Natural killer cell (primary cell): ENCODE data around the gene CRB2. TPM values are rescaled to one million over a fixed set of nuclear protein-coding genes. Genes with fewer than 3 reads are reported as not detected.

ENCODE experiments used
- ATAC-seq, 3 donors: fragments of 150-1000 bp in 2 of 3; fragments of 200-7000 bp in 1 of 3; cut with Tn5 transposase; 1 replicate in 1 of 3; 2 replicates in 2 of 3; pipeline ENCODE4 v1.10.0; 2021; ENCODE audit warnings: mild to moderate bottlenecking in 2 of 3, moderate library complexity in 2 of 3
- DNase-seq, 2 donors: peaks; one replicate each; pipeline versions ENCODE4 v3.0.0 to v3.0.0-alpha.2; 2013 to 2021; ENCODE audit warnings: mixed read lengths in 1 of 2
- H3K27ac ChIP-seq: one replicate; pipeline ENCODE4 v1.5.1; 2013; ENCODE audit warnings: mild to moderate bottlenecking, low read length
- H3K27me3 ChIP-seq: one replicate; pipeline ENCODE4 v1.6.1; 2013; ENCODE audit warnings: low read length; ENCODE audit not compliant: control insufficient read depth, insufficient read depth
- H3K36me3 ChIP-seq: one replicate; pipeline ENCODE4 v1.6.1; 2013; ENCODE audit warnings: low read length; ENCODE audit not compliant: control insufficient read depth, insufficient read depth
- H3K4me1 ChIP-seq: one replicate; pipeline ENCODE4 v1.6.1; 2013; ENCODE audit warnings: low read length; ENCODE audit not compliant: control insufficient read depth, insufficient read depth
- H3K4me3 ChIP-seq: one replicate; pipeline ENCODE4 v1.5.1; 2013; ENCODE audit warnings: low read length
- H3K9me3 ChIP-seq: one replicate; pipeline ENCODE4 v1.6.1; 2013; ENCODE audit warnings: low read length; ENCODE audit not compliant: control insufficient read depth, insufficient read depth
- H3K27ac Mint-ChIP-seq, 2 donors: one replicate each; pipeline ENCODE4 v1.8.0; 2022; ENCODE audit warnings: mild to moderate bottlenecking in 2 of 2, mixed read lengths in 2 of 2, moderate library complexity in 1 of 2
- H3K27me3 Mint-ChIP-seq, 2 donors: one replicate each; pipeline ENCODE4 v1.8.0; 2022; ENCODE audit warnings: low read depth in 2 of 2, mixed read lengths in 2 of 2
- H3K36me3 Mint-ChIP-seq: one replicate; pipeline ENCODE4 v1.8.0; 2022; ENCODE audit warnings: mixed read lengths
- H3K4me1 Mint-ChIP-seq, 2 donors: one replicate each; pipeline ENCODE4 v1.8.0; 2022; ENCODE audit warnings: mixed read lengths in 2 of 2
- H3K4me3 Mint-ChIP-seq: one replicate; pipeline ENCODE4 v1.8.0; 2022; ENCODE audit warnings: mild to moderate bottlenecking, moderate library complexity, mixed read lengths
- H3K9me3 Mint-ChIP-seq, 2 donors: one replicate each; pipeline ENCODE4 v1.8.0; 2022; ENCODE audit warnings: mixed read lengths in 2 of 2
- CTCF ChIP-seq: fragments of 200-600 bp; IDR thresholded peaks from one replicate; pipeline ENCODE4 v1.8.0; 2022; ENCODE audit warnings: antibody characterized with exemption
- WGBS: methylation state at CpG from one replicate; pipeline ENCODE4 v1.1.7; 2013; ENCODE audit warnings: missing lambda C conversion rate; ENCODE audit not compliant: insufficient coverage; 5-methylcytosine and 5-hydroxymethylcytosine counted together
- intact Hi-C: fragments of 100-400 bp; cut with micrococcal nuclease; formaldehyde crosslinking; loops from one replicate; pipeline ENCODE4 v1.14.2; 2022
- total RNA-seq, 4 donors: library from RNA; stranded (reverse); fragments of 120-200 nt in 1 of 4; gene quantifications; one replicate each; pipeline versions ENCODE4 v1.2.3 to v1.2.4, GENCODE V29; 2013 to 2022

Gene CRB2
- total RNA-seq, 3 donors from 2014 or later (not counting 1 experiment from before 2014, with no cell fraction given), result not detected

- H3K36me3 Mint-ChIP-seq, result no peaks in the 10 kb centered on the region
- intact Hi-C loops, result no loop called here
- 94% methylated on average over 22 of the region's 23 CpGs for WGBS
- DNase-seq (no peak), ATAC-seq (no peak)
- no peak for TF ChIP-seq CTCF
- H3K9me3 Mint-ChIP-seq, result peaks cover 0 to 5% of the 10 kb centered on the region in 2 donors
- Histone ChIP-seq H3K4me1 (no peaks in the 10 kb centered on the region), H3K36me3 (no peaks in the 10 kb centered on the region), H3K4me3 (no peak overlapping the region), H3K9me3 (peaks cover 2% of the 10 kb centered on the region), H3K27ac (no peak overlapping the region), H3K27me3 (no peaks in the 10 kb centered on the region)
- H3K27me3 Mint-ChIP-seq, result no peaks in the 10 kb centered on the region
- no peaks in the 10 kb centered on the region for H3K4me1 Mint-ChIP-seq
- no peak overlapping the region for H3K4me3 Mint-ChIP-seq
- no peak overlapping the region for H3K27ac Mint-ChIP-seq
Measured at GRCh38 chr9:123390337-123391135, 34.5 kb downstream of the CRB2 start.

DNA sequence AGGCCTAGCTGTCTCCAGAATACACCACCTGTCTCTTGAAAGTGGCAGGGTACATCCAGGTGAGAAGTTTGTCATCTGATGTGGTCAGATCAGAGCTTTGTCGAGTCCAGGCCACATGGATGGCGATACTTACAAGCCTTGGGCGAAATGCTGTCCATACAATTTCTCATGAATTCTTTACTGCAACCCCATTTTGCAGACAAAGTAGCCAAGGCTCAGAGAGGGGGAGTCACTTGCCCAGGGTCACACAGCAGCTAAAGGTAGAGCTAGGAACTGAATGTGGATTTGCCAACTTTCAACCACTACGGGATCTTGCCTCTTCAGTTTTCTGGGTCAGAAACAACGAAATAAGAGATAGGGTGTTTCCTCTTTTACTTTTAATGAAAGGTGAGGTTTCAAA is 35.2 kb downstream of the CRB2 start:
- Histone ChIP-seq H3K27ac (no peak overlapping the region), H3K4me1 (no peaks in the 10 kb centered on the region), H3K27me3 (no peaks in the 10 kb centered on the region), H3K4me3 (no peak overlapping the region), H3K9me3 (peaks cover 2% of the 10 kb centered on the region), H3K36me3 (no peaks in the 10 kb centered on the region)
- TF ChIP-seq CTCF, result no peak
- no peak for DNase-seq
- Mint-ChIP-seq H3K9me3 (peaks cover 0 to 5% of the 10 kb centered on the region in 2 donors), H3K4me3 (no peak overlapping the region), H3K27me3 (no peaks in the 10 kb centered on the region), H3K36me3 (no peaks in the 10 kb centered on the region), H3K4me1 (no peaks in the 10 kb centered on the region), H3K27ac (no peak overlapping the region)
- ATAC-seq, result no peak
- intact Hi-C loops, result no loop called here
- 93% methylated on average over 4 of the region's 5 CpGs for WGBS

DNA sequence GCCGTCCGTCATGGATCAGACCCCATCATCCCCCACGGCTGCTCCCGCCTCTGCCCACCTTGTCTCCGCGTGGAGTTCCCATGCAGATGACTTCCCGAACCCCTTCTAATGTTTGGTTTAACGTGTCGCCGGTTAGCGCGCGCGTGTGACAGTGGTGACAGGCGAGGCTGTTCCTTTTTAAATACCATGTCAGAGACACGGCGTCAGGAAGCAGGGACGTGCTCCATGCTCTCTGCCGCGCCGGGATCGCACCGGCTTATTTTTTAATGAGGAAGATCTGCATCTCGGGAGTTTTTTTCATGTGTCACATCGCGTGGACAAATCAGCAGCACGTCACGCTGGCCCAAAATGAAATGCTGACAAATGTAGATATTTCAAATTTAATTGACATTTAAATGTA is 35.9 kb downstream of the CRB2 start:
- Mint-ChIP-seq H3K27ac (no peak overlapping the region), H3K9me3 (peaks cover 0 to 5% of the 10 kb centered on the region in 2 donors), H3K27me3 (no peaks in the 10 kb centered on the region), H3K36me3 (no peaks in the 10 kb centered on the region), H3K4me3 (no peak overlapping the region), H3K4me1 (no peaks in the 10 kb centered on the region)
- no peak overlapping the region for H3K4me3 ChIP-seq
- no peak for DNase-seq
- H3K4me1 ChIP-seq, result no peaks in the 10 kb centered on the region
- peaks cover 2% of the 10 kb centered on the region for H3K9me3 ChIP-seq
- H3K27ac ChIP-seq, result no peak overlapping the region
- TF ChIP-seq CTCF, result no peak
- intact Hi-C loops, result no loop called here
- H3K27me3 ChIP-seq, result no peaks in the 10 kb centered on the region
- H3K36me3 ChIP-seq, result no peaks in the 10 kb centered on the region
- ATAC-seq, result no peak
- WGBS, result 96% methylated on average over 28 of the region's 28 CpGs

GRCh38 chr9:123392802-123393201 is 36.8 kb downstream of the CRB2 start:
- Mint-ChIP-seq H3K4me1 (no peaks in the 10 kb centered on the region), H3K27me3 (no peaks in the 10 kb centered on the region), H3K27ac (no peak overlapping the region), H3K36me3 (no peaks in the 10 kb centered on the region), H3K9me3 (peaks cover 0 to 5% of the 10 kb centered on the region in 2 donors), H3K4me3 (no peak overlapping the region)
- no peak for TF ChIP-seq CTCF
- DNase-seq (no peak), ATAC-seq (no peak)
- Histone ChIP-seq H3K27ac (no peak overlapping the region), H3K4me3 (no peak overlapping the region), H3K36me3 (no peaks in the 10 kb centered on the region), H3K9me3 (peaks cover 2% of the 10 kb centered on the region), H3K27me3 (no peaks in the 10 kb centered on the region), H3K4me1 (no peaks in the 10 kb centered on the region)
- intact Hi-C loops, result no loop called here
- 96% methylated on average over 3 of the region's 4 CpGs for WGBS
